ENCODE measurements around the gene SGTA.
A peak's percentile ranks its signal among the peaks of the same experiment; 100 is the strongest.
"Not testable (repeated sequence)": the region's sequence is repeated elsewhere in the genome, so short reads cannot be mapped to it uniquely, and the experiment has no call there.

The SGTA gene

DNA sequence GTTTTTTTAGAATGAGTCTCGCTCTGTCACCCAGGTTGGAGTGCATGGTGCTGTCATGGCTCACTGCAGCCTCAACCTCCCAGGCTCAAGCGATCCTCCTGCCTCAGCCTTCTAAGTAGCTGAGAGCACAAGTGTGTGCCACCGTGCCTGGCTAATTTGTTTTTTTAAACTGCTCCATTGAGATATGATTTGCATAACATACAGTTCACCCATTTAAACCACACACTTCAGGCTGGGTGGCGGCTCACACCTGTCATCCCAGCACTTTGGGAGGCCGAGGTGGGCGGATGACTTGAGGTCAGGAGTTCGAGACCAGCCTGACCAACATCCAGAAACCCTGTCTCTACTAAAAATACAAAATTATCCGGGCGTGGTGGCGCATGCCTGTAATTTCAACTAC, 9.6 kb upstream of the SGTA start:
- DNase-seq, result not testable (repeated sequence)

DNA sequence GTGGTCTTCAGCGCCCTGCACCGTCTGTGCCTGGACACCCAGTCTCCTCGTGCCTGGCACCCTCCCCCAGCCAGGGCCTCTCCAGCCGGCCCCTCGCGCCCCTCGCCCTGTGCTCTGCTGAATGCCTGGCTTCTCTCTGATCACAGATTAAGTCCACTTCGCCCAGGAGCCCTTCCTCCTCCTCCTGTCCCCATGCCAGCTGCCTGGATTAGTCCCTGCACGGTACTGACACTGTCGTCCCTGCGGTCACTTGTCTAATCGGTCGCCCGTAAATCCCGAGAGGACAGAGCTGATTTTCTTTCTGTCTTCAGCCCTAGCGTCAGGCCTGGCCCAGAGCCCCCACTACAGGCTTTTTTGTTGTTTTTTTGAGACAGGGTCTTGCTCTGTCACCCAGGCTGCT, 8.8 kb upstream of the SGTA start:
- DNase-seq, result no peak

DNA sequence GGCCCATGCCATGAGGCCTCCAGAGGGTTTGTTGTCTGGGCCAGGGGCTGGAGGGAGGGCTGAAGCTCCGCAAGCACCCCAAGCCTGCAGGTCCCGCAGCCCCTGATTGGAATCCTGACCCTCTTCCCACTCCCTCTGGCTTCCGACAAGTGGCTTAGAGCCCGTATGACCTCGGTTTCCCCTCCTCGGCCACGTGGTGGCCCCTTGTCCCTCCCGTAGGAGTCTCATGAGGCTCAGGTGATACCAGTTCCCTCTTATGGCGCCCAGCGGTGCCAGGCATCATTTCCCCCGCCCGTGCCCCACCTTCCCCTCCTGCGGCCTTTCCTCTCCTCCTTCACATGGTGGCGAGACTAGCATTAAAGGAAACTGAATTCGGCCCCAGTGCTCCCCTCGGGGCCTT, 8.4 kb upstream of the SGTA start:
- DNase-seq, result no peak

DNA sequence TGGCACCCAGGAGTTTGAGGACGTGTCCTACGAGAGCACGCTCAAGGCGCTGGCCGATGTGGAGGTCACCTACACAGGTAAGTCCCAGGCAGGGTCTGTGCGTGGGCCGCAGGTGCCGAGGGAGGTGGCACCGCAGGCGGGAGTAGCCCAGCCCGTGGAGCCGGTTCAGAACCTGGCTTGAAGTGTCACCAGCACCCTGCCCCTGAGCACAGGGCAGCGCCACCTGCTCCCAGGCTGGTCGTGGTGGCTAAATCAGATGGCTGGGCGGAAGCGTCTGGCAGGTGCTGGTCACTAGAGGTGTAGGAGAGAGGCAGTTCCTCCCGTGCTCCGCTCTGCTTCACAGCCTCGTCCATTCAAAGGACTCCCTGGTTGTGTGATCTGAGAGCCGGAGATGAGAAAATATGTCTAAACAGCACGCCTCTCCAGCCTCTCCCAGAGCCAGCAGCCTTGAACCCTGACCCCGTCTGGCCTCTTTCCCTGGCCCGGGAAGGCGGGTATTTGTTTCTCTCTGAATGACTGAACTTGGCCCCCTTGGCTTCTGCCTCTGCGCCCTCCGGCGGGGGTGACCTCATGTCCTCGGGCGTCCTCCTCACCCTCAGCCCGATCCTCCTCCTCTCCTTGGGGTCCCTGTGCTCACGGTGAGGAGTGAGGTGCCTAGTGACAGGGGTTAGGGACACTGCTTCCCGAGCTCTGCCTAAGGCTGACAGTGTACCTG, 7.6 kb upstream of the SGTA start:
- no peak for DNase-seq

- no peak for DNase-seq
Observed at GRCh38 chr19:2790194-2790556, 7.1 kb upstream of the SGTA start.

GRCh38 chr19:2788237-2788636, 5.2 kb upstream of the SGTA start:
- DNase-seq, result no peak

DNA sequence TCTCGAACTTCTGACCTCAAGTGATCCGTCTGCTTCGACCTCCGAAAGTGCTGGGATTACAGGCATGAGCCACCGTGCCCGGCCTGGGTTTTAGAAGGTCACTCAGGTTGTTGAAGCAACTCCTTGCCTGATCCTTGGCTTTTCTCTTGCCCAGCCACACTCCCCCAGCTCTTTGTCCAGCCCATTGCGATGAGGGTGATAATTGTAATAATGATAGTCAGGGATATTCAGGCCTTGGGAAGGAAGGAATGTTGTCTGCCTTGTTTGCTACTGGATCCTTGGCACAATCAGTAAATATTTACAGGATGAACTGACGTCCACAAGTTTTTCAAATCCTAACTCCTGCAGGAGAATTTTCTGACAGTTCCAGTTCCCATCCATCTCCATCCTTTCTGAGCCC, 4.0 kb upstream of the SGTA start:
- DNase-seq, result no peak

- peak; percentile 95 to 97 for DNase-seq
Observed at GRCh38 chr19:2785244-2785997, 2.3 kb upstream of the SGTA start, which contains the start of gene THOP1. TSS of gene THOP1 (plus strand) at chr19:2785503. CDS start at chr19:2785663, 160 bp downstream.

- DNase-seq, result no peak
Observed at GRCh38 chr19:2783781-2784145, 690 bp upstream of the SGTA start.

DNA sequence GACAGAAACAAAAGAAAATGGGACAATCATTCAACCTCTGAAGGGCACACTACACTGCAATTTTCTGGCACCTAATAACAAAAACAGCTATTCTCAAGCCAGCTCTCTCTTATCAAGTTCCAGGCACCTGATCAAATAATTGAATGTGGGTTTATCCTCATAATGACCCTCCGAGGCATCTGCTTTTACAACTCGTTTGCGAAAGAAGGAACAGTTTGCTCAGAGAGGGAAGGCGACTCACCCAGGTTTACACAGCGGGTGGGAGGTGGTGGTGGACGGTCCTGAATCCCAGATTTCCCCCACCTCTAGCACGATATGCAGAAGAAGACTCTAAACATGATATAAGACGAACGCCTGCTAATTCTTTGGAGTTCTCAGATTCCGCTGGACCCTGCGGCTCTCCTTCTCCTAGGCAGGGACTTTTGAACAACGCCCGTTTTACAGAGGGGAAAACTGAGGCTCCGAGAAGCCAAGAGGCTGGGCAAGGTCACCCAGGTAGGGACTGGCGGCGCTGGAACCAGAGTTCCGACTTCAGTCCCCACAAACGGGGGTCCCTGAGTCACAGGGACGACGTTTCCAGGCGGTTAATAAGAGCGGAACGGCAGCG, 641 bp downstream of the SGTA start:
- no peak for DNase-seq

DNA sequence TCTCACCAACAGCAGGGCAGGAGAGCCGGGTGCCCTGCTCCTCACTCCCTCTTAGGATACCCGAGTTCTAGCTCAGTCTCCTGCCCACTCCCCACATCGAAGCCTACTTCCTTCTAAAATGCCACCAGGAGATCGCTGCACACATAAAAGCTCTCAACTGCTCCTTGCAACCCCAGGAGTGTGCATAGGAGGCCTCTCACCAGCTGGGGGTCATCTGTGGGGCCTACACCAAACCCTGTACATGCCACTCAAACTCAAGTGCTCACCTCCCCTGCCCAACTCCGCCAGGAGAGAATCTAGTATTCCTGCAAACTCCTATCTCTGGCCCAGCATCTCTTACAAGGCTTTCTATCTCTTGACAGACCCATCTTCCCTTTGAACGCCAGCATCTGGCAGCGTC, 2.8 kb downstream of the SGTA start:
- no peak for DNase-seq

DNA sequence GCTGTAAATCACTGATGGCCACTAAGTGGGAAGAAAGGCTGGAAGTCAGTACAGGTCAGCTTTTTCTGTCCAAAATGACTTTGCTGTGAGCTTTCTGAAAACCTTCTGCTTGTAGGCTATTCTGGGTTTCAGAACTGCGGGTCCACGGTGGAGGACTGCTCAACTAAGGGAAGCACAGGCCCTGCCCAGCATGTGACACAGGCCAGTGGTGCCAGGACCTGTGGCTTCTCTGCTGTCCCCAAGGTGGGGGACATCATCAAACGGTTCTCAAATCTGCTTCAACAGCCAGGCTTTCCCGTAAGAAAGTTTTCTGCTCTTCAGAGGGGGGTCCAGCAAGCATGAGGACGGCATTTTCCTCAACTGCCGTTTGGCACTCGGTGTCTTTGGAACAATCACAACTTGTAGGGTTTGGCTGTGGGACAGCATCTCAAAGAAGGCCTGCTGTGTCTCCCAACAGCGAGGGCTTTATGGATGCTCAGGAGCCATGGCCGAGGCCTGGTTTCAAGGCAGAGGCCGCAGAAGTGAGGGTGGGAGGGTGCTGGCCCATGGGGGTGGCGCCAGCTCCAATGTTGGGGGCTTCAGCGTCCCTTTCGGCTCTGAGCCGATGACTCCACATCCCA, 3.8 kb downstream of the SGTA start:
- DNase-seq, result no peak

GRCh38 chr19:2777952-2778683, 5.0 kb downstream of the SGTA start:
- DNase-seq, result no peak

- DNase-seq, result no peak
Observed at GRCh38 chr19:2775556-2776430, 7.3 kb downstream of the SGTA start.

GRCh38 chr19:2774953-2775555, 8.0 kb downstream of the SGTA start:
- no peak for DNase-seq

DNA sequence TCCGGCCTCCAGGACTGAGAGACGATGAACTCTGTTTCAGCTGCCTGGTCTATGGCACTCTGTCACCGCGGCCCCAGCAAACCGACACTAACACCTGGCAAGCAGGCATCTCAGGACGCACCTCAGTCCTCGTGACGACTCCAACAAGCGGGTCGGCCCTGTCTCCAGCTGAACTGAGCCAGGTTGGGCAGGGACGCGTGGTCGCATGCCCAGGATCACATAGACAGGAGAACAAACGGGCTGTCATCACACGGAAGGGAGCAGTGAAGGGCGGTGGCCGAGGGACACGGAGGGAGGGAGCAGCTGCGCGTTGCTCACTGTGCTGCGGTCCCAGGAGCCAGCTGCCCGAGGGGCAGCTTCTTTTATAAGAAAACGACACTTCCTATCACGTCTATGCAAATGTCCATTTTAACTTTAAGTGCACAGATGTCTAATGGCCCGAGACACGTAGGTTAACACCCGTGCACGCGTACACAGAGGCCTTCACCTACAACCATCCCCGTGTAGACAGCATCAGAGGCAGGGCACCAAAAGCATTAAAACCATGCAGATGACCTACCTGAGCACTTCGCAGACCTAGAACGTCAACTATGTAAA, 8.9 kb downstream of the SGTA start:
- no peak for DNase-seq

GRCh38 chr19:2771786-2772674, 11.0 kb downstream of the SGTA start:
- no peak for DNase-seq

DNA sequence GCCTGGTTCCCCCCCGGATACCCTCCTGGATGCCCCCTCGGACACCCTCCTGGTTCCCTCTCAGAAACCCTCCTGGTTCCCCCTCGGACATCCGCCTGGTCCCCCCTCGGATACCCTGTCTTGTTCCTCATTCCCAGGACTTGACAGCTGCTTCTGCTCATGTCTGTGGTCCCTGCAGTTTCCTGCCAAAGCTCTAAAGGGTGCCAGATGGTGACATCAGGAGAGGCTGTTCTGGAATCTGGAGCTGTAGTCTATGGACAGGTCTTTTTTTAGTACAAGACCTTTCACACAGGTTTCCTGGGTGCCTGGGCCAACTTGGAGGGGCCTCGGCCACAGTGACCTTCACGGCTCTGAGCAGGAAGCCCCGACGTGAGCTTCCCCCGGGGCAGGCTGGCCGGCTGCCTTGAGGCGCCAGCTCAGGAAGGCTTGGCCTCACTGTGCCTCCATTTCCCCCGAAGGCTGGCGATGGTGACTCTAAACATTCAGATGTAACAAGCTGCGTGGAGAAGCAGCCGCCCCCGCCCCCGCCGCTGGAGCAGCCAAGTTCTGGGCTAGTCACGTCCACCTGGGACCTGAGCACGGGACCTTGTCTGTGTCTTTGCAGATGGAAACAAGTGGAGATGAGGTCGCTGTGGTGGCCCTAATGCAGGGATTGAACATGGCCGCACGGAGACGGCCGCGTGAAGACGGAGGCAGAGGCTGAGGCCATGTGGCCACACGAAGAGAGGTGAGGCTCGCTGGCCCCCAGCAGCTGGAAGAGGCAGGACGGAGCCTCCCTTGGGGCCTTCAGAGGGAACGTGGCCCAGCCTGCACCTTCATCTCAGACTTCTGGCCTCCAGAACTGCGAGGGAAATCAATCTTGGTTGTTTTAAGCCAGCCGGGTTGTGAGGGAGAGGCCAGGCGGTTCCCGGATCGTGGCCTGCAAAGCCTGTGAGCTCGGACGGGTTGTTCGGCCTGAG, 12.7 kb downstream of the SGTA start:
- no peak for DNase-seq

- no peak for DNase-seq
Observed at GRCh38 chr19:2769218-2769617, 13.9 kb downstream of the SGTA start.

Data from NCI-H1930 (cell line).